ENCODE measurements around the gene MAPT.

MAPT gene

DNA sequence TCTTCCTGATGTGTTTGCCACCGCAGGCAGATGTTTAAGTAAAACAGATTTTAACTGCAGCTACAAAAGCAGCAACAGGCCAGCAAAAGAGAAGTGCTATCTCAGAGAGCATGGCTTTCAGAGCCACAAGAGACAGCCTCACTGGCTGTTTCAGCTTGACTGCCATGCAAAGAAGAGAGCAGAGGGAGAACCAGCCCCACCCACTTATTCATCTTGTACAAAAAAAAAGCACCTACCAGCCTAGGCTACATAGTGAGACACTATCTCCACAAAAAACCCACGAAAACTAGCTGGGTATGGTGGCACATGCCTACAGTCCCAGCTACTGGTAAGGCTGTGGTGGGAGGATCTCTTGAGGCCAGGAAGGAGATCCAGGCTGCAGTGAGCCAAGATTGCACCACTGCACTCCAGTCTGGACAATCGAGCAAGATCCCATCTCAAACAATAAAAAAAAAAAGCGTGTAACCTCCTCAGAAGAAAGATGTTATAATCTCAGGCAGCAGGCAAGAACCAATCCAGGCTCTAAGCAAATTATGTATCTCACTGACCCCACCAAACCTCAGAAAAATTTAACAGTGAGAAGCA lies 134.7 kb downstream of the MAPT start:
- TF ChIP-seq, protein P1, sequence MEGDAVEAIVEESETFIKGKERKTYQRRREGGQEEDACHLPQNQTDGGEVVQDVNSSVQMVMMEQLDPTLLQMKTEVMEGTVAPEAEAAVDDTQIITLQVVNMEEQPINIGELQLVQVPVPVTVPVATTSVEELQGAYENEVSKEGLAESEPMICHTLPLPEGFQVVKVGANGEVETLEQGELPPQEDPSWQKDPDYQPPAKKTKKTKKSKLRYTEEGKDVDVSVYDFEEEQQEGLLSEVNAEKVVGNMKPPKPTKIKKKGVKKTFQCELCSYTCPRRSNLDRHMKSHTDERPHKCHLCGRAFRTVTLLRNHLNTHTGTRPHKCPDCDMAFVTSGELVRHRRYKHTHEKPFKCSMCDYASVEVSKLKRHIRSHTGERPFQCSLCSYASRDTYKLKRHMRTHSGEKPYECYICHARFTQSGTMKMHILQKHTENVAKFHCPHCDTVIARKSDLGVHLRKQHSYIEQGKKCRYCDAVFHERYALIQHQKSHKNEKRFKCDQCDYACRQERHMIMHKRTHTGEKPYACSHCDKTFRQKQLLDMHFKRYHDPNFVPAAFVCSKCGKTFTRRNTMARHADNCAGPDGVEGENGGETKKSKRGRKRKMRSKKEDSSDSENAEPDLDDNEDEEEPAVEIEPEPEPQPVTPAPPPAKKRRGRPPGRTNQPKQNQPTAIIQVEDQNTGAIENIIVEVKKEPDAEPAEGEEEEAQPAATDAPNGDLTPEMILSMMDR (IDR thresholded peaks at IDR 0.05; ENCODE audit: low read depth, low read length) = no peak
- no peak overlapping the region for H3K4me3 ChIP-seq (ENCODE audit: low read depth, low read length)
- no peak for DNase-seq (ENCODE audit: low read depth)

DNA sequence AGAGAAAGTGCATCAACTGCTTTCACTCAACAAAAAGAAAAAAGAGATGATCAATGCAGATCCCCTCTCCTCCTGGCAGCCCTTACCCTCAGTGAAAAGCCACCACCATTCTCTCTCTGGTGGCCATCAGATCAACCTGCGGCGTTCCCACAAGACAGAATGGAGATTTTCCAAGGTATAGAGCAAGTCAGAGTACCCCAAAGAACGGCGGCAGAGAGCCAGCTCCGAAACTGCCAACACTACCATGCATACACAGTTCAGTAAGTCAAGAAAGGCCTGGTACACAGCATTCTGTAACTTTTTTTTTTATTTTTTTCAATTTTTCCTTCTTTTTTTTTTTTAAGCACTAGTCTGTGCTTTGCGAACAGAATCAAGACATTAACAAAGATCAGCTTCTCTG lies 135.3 kb downstream of the MAPT start:
- H3K4me3 ChIP-seq (ENCODE audit: low read depth, low read length) = no peak overlapping the region
- TF ChIP-seq, protein P2, sequence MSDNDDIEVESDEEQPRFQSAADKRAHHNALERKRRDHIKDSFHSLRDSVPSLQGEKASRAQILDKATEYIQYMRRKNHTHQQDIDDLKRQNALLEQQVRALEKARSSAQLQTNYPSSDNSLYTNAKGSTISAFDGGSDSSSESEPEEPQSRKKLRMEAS (IDR thresholded peaks at IDR 0.05; ENCODE audit: low read depth, low read length) = no peak
- no peak for TF ChIP-seq MYC (IDR thresholded peaks at IDR 0.05; ENCODE audit: low read depth, low read length)
- no peak for TF ChIP-seq POLR2A (IDR thresholded peaks at IDR 0.05; ENCODE audit: extremely low read depth, insufficient read length)
- TF ChIP-seq, protein P1 (IDR thresholded peaks at IDR 0.05; ENCODE audit: low read depth, low read length) = no peak
- DNase-seq (ENCODE audit: low read depth) = no peak

DNA sequence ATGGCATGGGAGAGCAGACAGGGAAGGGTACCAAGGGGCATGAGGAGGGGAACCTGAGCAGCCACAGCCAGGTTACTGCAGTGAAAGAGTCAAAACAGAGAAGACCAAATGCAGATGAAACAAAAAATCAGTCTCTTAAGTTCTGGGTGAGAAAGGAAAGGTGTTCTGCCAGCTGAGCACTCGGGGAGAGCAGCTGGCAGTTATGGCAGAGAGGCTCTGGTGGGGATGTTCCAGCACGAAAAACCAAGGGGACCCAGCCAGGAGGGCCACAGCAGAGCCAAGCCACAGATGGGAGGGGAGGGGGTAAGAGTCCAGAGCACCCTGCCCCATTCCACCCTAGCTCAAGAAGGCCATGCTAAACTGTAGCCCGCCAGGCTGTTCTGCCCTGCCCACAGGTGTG lies 136.4 kb downstream of the MAPT start:
- no peak for DNase-seq (ENCODE audit: low read depth)
- TF ChIP-seq, protein P1 (IDR thresholded peaks at IDR 0.05; ENCODE audit: low read depth, low read length) = no peak
- TF ChIP-seq POLR2A (IDR thresholded peaks at IDR 0.05; ENCODE audit: extremely low read depth, insufficient read length) (no peak), MYC (IDR thresholded peaks at IDR 0.05; ENCODE audit: low read depth, low read length) (no peak)
- TF ChIP-seq, protein P2 (IDR thresholded peaks at IDR 0.05; ENCODE audit: low read depth, low read length) = no peak
- no peak overlapping the region for H3K4me3 ChIP-seq (ENCODE audit: low read depth, low read length)

DNA sequence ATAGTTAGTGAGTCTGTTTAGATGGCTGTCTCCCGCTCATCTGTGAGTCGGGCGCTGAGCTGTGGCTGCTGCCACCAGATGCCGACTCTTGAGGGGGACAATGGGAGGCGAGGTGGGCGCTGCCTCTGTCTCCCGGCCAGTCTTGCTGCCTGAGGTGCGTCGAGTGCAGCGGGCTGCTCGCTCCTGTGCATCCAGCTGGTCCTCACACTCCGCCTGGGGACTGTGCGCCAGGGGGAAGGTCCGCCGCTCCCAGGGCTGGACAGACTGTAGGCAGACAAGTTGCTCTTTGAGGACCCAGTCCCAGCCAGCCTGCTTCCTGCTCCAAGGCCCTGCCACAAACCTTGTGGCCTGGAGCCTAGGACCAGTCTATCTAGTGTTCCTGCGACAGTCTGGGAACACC lies 137.1 kb downstream of the MAPT start:
- no peak for DNase-seq (ENCODE audit: low read depth)
- TF ChIP-seq, protein P1 (IDR thresholded peaks at IDR 0.05; ENCODE audit: low read depth, low read length) = no peak
- TF ChIP-seq, protein P2 (IDR thresholded peaks at IDR 0.05; ENCODE audit: low read depth, low read length) = no peak
- no peak for TF ChIP-seq POLR2A (IDR thresholded peaks at IDR 0.05; ENCODE audit: extremely low read depth, insufficient read length)
- TF ChIP-seq MYC (IDR thresholded peaks at IDR 0.05; ENCODE audit: low read depth, low read length) = no peak
- no peak overlapping the region for H3K4me3 ChIP-seq (ENCODE audit: low read depth, low read length)

DNA sequence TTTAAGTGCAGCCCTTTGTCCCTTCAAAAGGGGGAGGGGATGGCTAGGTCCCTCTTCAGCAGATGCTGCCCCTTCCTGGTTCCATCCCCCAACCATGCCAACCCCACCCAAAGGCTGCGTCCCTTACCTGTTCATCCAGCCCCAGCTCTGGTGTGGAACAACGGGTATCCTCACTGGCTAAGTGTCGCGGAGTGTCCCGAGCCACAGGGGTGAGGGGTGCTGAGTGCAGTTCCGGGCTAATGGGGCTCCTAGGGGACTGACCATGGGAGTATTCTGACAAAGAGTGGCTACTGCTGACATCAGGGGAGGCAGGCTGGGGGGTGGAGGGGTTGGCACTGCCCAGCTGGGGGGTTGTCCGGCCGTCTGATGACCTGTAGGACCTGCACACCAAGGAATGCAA lies 137.6 kb downstream of the MAPT start:
- H3K4me3 ChIP-seq (ENCODE audit: low read depth, low read length) = no peak overlapping the region
- no peak for DNase-seq (ENCODE audit: low read depth)
- TF ChIP-seq, protein P1 (IDR thresholded peaks at IDR 0.05; ENCODE audit: low read depth, low read length) = no peak
- TF ChIP-seq POLR2A (IDR thresholded peaks at IDR 0.05; ENCODE audit: extremely low read depth, insufficient read length) (no peak), MYC (IDR thresholded peaks at IDR 0.05; ENCODE audit: low read depth, low read length) (no peak)
- TF ChIP-seq, protein P2 (IDR thresholded peaks at IDR 0.05; ENCODE audit: low read depth, low read length) = no peak

DNA sequence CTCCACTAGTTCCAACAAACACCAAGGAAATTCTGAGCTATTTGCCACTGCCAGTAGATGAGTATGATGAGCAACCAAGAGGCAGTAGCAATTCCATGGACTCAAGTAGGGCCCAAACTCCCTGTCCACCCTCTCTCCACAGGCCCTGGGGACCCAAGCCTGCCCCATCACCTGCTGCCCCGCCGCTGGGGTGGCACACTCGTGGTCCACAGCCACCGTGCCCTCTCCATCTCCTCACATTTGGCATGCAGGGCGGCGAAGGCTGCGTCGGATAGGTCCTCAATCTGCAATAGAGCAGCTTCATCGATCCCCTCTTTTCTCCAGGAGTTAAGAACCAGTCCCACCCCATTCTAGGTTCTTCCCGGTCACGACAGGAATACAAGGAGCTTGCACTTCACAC lies 138.6 kb downstream of the MAPT start:
- no peak for DNase-seq (ENCODE audit: low read depth)
- no peak overlapping the region for H3K4me3 ChIP-seq (ENCODE audit: low read depth, low read length)
- TF ChIP-seq POLR2A (IDR thresholded peaks at IDR 0.05; ENCODE audit: extremely low read depth, insufficient read length) = no peak
- TF ChIP-seq, protein P2 (IDR thresholded peaks at IDR 0.05; ENCODE audit: low read depth, low read length) = no peak
- TF ChIP-seq, protein P1 (IDR thresholded peaks at IDR 0.05; ENCODE audit: low read depth, low read length) = no peak
- TF ChIP-seq MYC (IDR thresholded peaks at IDR 0.05; ENCODE audit: low read depth, low read length) = no peak

All from NB4 (cell line).